ENCODE measurements around the gene CENPK.

GRCh38 chr5:65566505-65566904 lies 3.5 kb upstream of the CENPK start:
- TF ChIP-seq CTCF (IDR thresholded peaks at IDR 0.05; ENCODE audit: low read depth, low read length, missing input control), result no peak
- TF ChIP-seq TAF1 (conservative IDR thresholded peaks at IDR 0.05), result no peak
- TF ChIP-seq ATF3 (IDR thresholded peaks at IDR 0.05), result no peak
